SK-N-SH treated with all-trans-retinoic acid at 6 μM for 48 hours (cell line): ENCODE data around the gene CTNNBL1.

ENCODE experiments used
- ATAC-seq: fragments of 200-7000 bp; cut with Tn5 transposase; 3 replicates; pipeline ENCODE4 v1.9.1; 2020; ENCODE audit warnings: mild to moderate bottlenecking, moderate library complexity
- ARNTL ChIP-seq: fragments of 450-650 bp; formaldehyde crosslinking; IDR thresholded peaks from 2 replicates; pipeline ENCODE4 v1.5.0; 2020; ENCODE audit warnings: low read depth, mild to moderate bottlenecking, moderate library complexity, borderline replicate concordance
- BACH2 ChIP-seq: fragments of 250-450 bp; sonication (Bioruptor Pico); IDR thresholded peaks from 2 replicates; pipeline ENCODE4 v1.9.0; 2021; ENCODE audit warnings: mild to moderate bottlenecking, borderline replicate concordance
- CREB5 ChIP-seq: fragments of 250-450 bp; sonication (Bioruptor Pico); IDR thresholded peaks from 2 replicates; pipeline ENCODE4 v1.5.1; 2020; ENCODE audit warnings: low read depth, mild to moderate bottlenecking, moderate library complexity
- CSDC2 ChIP-seq: fragments of 250-450 bp; sonication (Bioruptor Pico); IDR thresholded peaks from 2 replicates; pipeline ENCODE4 v1.5.0; 2020; ENCODE audit warnings: mild to moderate bottlenecking, moderate library complexity
- ESRRG ChIP-seq: fragments of 250-450 bp; sonication (Bioruptor Pico); IDR thresholded peaks from 2 replicates; pipeline ENCODE4 v1.6.1; 2021; ENCODE audit warnings: mild to moderate bottlenecking
- GLIS3 ChIP-seq: fragments of 250-450 bp; sonication (Bioruptor Pico); IDR thresholded peaks from 2 replicates; pipeline ENCODE4 v1.5.0; 2020; ENCODE audit warnings: mild to moderate bottlenecking, moderate library complexity
- ISL1 ChIP-seq: fragments of 250-450 bp; sonication (Bioruptor Pico); IDR thresholded peaks from 2 replicates; pipeline ENCODE4 v2.1.2; 2022; ENCODE audit warnings: mild to moderate bottlenecking, moderate library complexity
- OSR1 ChIP-seq: fragments of 250-450 bp; sonication (Bioruptor Pico); IDR thresholded peaks from 2 replicates; pipeline ENCODE4 v1.8.0; 2022; ENCODE audit warnings: moderate library complexity, mild to moderate bottlenecking, inconsistent platforms
- PATZ1 ChIP-seq: fragments of 250-450 bp; sonication (Bioruptor Pico); IDR thresholded peaks from 2 replicates; pipeline ENCODE4 v1.8.0; 2020; ENCODE audit warnings: mild to moderate bottlenecking, moderate library complexity, borderline replicate concordance
- POU6F1 ChIP-seq: fragments of 250-450 bp; sonication (Bioruptor Pico); IDR thresholded peaks from 2 replicates; pipeline ENCODE4 v1.8.0; 2021; ENCODE audit warnings: low read depth, mild to moderate bottlenecking, moderate library complexity, borderline replicate concordance
- PPARA ChIP-seq: fragments of 250-450 bp; sonication (Bioruptor Pico); IDR thresholded peaks from 2 replicates; pipeline ENCODE4 v1.5.0; 2020; ENCODE audit warnings: mild to moderate bottlenecking, borderline replicate concordance
- RARB ChIP-seq: fragments of 250-450 bp; sonication (Bioruptor Pico); IDR thresholded peaks from 2 replicates; pipeline ENCODE4 v1.8.0; 2021; ENCODE audit warnings: mild to moderate bottlenecking, moderate library complexity
- SNAI2 ChIP-seq: fragments of 250-450 bp; sonication (Bioruptor Pico); IDR thresholded peaks from 2 replicates; pipeline ENCODE4 v1.5.0; 2020; ENCODE audit warnings: mild to moderate bottlenecking, moderate library complexity
- TCF4 ChIP-seq: fragments of 250-450 bp; sonication (Bioruptor Pico); IDR thresholded peaks from 2 replicates; pipeline ENCODE4 v1.8.0; 2021; ENCODE audit warnings: mild to moderate bottlenecking, moderate library complexity, borderline replicate concordance
- TOX ChIP-seq: fragments of 250-450 bp; sonication (Bioruptor Pico); IDR thresholded peaks from 2 replicates; pipeline ENCODE4 v1.8.0; 2021; ENCODE audit warnings: mild to moderate bottlenecking, moderate library complexity, borderline replicate concordance
- TSHZ2 ChIP-seq: fragments of 250-450 bp; sonication (Bioruptor Pico); IDR thresholded peaks from 2 replicates; pipeline ENCODE4 v1.5.0; 2020; ENCODE audit warnings: mild to moderate bottlenecking, moderate library complexity
- ZC3H10 ChIP-seq: fragments of 250-450 bp; sonication (Bioruptor Pico); IDR thresholded peaks from 2 replicates; pipeline ENCODE4 v1.5.1; 2021; ENCODE audit warnings: mild to moderate bottlenecking, moderate library complexity
- ZFP3 ChIP-seq: fragments of 250-450 bp; sonication (Bioruptor Pico); IDR thresholded peaks from 2 replicates; pipeline ENCODE4 v1.5.0; 2020; ENCODE audit warnings: mild to moderate bottlenecking, moderate library complexity
- ZNF565 ChIP-seq: fragments of 450-650 bp; formaldehyde crosslinking; conservative IDR thresholded peaks from 2 replicates; pipeline ENCODE4 v1.5.0; 2020; ENCODE audit warnings: low read depth, mild to moderate bottlenecking, moderate library complexity
- ZNF70 ChIP-seq: fragments of 450-650 bp; formaldehyde crosslinking; IDR thresholded peaks from 2 replicates; pipeline ENCODE4 v1.5.0; 2020; ENCODE audit warnings: mild to moderate bottlenecking, moderate library complexity
- ZNF8 ChIP-seq: fragments of 450-650 bp; formaldehyde crosslinking; IDR thresholded peaks from 2 replicates; pipeline ENCODE4 v1.5.0; 2020; ENCODE audit warnings: mild to moderate bottlenecking, moderate library complexity
- TF ChIP-seq, protein P1 (sequence below): fragments of 250-450 bp; sonication (Bioruptor Pico); IDR thresholded peaks from 2 replicates; pipeline ENCODE4 v1.5.1; 2021; ENCODE audit warnings: mild to moderate bottlenecking, moderate library complexity

CTNNBL1 gene

GRCh38 chr20:37914672-37915433 is 221.0 kb downstream of the CTNNBL1 start:
- TF ChIP-seq ESRRG (no peak), CSDC2 (CRISPR knock-in tag) (no peak), RARB (no peak), PPARA (CRISPR knock-in tag) (no peak), ZC3H10 (CRISPR knock-in tag) (no peak), TOX (CRISPR knock-in tag) (no peak), TCF4 (no peak), POU6F1 (no peak), ZNF8 (CRISPR knock-in tag) (no peak)
- TF ChIP-seq, all 23 proteins: peak for 0
- peak; percentile 12; the same call in 1 of the 3 replicates for ATAC-seq

GRCh38 chr20:37915434-37915787 is 221.6 kb downstream of the CTNNBL1 start:
- ATAC-seq = no peak
- TF ChIP-seq ISL1 (no peak), PATZ1 (CRISPR knock-in tag) (no peak), CREB5 (no peak), ESRRG (no peak), BACH2 (CRISPR knock-in tag) (no peak), CSDC2 (CRISPR knock-in tag) (no peak), GLIS3 (CRISPR knock-in tag) (no peak), ZFP3 (CRISPR knock-in tag) (no peak), ZC3H10 (CRISPR knock-in tag) (no peak), ZNF8 (CRISPR knock-in tag) (no peak), RARB (no peak)
- TF ChIP-seq, protein P1, sequence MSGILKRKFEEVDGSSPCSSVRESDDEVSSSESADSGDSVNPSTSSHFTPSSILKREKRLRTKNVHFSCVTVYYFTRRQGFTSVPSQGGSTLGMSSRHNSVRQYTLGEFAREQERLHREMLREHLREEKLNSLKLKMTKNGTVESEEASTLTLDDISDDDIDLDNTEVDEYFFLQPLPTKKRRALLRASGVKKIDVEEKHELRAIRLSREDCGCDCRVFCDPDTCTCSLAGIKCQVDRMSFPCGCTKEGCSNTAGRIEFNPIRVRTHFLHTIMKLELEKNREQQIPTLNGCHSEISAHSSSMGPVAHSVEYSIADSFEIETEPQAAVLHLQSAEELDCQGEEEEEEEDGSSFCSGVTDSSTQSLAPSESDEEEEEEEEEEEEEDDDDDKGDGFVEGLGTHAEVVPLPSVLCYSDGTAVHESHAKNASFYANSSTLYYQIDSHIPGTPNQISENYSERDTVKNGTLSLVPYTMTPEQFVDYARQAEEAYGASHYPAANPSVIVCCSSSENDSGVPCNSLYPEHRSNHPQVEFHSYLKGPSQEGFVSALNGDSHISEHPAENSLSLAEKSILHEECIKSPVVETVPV (CRISPR knock-in tag) = no peak

- ATAC-seq = no peak
- TF ChIP-seq ZC3H10 (CRISPR knock-in tag) (no peak), ISL1 (no peak), CSDC2 (CRISPR knock-in tag) (no peak), ESRRG (no peak), ZNF565 (no peak), CREB5 (no peak), TSHZ2 (CRISPR knock-in tag) (no peak), RARB (no peak), OSR1 (CRISPR knock-in tag) (no peak), PATZ1 (CRISPR knock-in tag) (no peak), SNAI2 (CRISPR knock-in tag) (no peak), ZNF70 (CRISPR knock-in tag) (no peak), ZNF8 (CRISPR knock-in tag) (no peak), ARNTL (CRISPR knock-in tag) (no peak), TCF4 (no peak)
- TF ChIP-seq, protein P1 (CRISPR knock-in tag) = no peak
Measured at GRCh38 chr20:37915800-37916570, 222.2 kb downstream of the CTNNBL1 start.
